ENCODE measurements around the gene NDUFA6.

GRCh38 chr22:42076764-42077485 is 13.6 kb downstream of the NDUFA6 start:
- TF ChIP-seq CTCF (conservative IDR thresholded peaks at IDR 0.05) (no peak), EZH2 (IDR thresholded peaks at IDR 0.05; ENCODE audit: low read depth) (no peak)
